GM19238 (cell line): ENCODE data around the gene OPALIN.
"Not testable (repeated sequence)": the region's sequence is repeated elsewhere in the genome, so short reads cannot be mapped to it uniquely, and the experiment has no call there.

Experiments
- DNase-seq: peaks from one replicate; pipeline ENCODE4 v3.0.0; 2011; ENCODE audit warnings: low spot score; ENCODE audit not compliant: insufficient read length

The OPALIN gene

GRCh38 chr10:96339383-96339782 is 19.4 kb downstream of the OPALIN start:
- no peak for DNase-seq

GRCh38 chr10:96338279-96338925 is 20.4 kb downstream of the OPALIN start:
- DNase-seq, result no peak

GRCh38 chr10:96337106-96337505 is 21.7 kb downstream of the OPALIN start:
- no peak for DNase-seq

- no peak for DNase-seq
Observed at GRCh38 chr10:96334616-96335526, 23.9 kb downstream of the OPALIN start.

GRCh38 chr10:96333101-96333500 is 25.7 kb downstream of the OPALIN start:
- no peak for DNase-seq

- no peak for DNase-seq
Observed at GRCh38 chr10:96327462-96327861, 31.3 kb downstream of the OPALIN start.

GRCh38 chr10:96325719-96326373 is 33.0 kb downstream of the OPALIN start:
- peak; percentile 23 for DNase-seq

GRCh38 chr10:96324447-96324846 is 34.4 kb downstream of the OPALIN start:
- DNase-seq, result no peak

- no peak for DNase-seq
Observed at GRCh38 chr10:96322275-96322674, 36.5 kb downstream of the OPALIN start.

GRCh38 chr10:96321822-96322221 is 37.0 kb downstream of the OPALIN start:
- no peak for DNase-seq

GRCh38 chr10:96319754-96320474 is 38.9 kb downstream of the OPALIN start:
- no peak for DNase-seq

GRCh38 chr10:96317067-96317833 is 41.6 kb downstream of the OPALIN start:
- no peak for DNase-seq

GRCh38 chr10:96313344-96313743 is 45.5 kb downstream of the OPALIN start:
- no peak for DNase-seq

GRCh38 chr10:96311180-96311715 is 47.6 kb downstream of the OPALIN start:
- DNase-seq, result no peak

- no peak for DNase-seq
Observed at GRCh38 chr10:96310321-96310669, 48.5 kb downstream of the OPALIN start.

- no peak for DNase-seq
Observed at GRCh38 chr10:96309628-96310320, 49.0 kb downstream of the OPALIN start.

GRCh38 chr10:96308854-96309253 is 49.9 kb downstream of the OPALIN start:
- DNase-seq, result not testable (repeated sequence)

- DNase-seq, result no peak
Observed at GRCh38 chr10:96306516-96306915, 52.3 kb downstream of the OPALIN start.

- no peak for DNase-seq
Observed at GRCh38 chr10:96305019-96305418, 53.8 kb downstream of the OPALIN start.

GRCh38 chr10:96304230-96304629 is 54.6 kb downstream of the OPALIN start, which contains the start of gene DNTT:
Gene DNTT, plus strand, starts transcription at chr10:96304434. Its CDS starts 64 bp downstream, at chr10:96304498.
- DNase-seq, result no peak
